ENCODE results near the gene CUL4A.

The CUL4A gene

GRCh38 chr13:113167155-113167554, 42.3 kb upstream of the CUL4A start:
- Histone ChIP-seq H3K4me3 (ENCODE audit: insufficient read depth, low read length, poor library complexity, severe bottlenecking) (no peak overlapping the region), H3K9me2 (replicated peaks; ENCODE audit: insufficient read depth, low read length) (no peaks in the 10 kb centered on the region), H3K9ac (ENCODE audit: low read length) (no peak overlapping the region), H2AFZ (ENCODE audit: low read depth, low read length, severe bottlenecking) (no peak overlapping the region), H3K4me2 (ENCODE audit: low read depth, low read length, poor library complexity, severe bottlenecking) (no peak overlapping the region), H3K9me3 (ENCODE audit: insufficient read depth, low read length) (no peaks in the 10 kb centered on the region), H3F3A (ENCODE audit: insufficient read depth) (peaks cover 3% of the 10 kb centered on the region; the same call in 1 of the 2 replicates), H4K20me1 (ENCODE audit: low read depth, low read length) (no peaks in the 10 kb centered on the region), H3K27ac (ENCODE audit: low read depth, low read length) (no peak overlapping the region), H3K27me3 (ENCODE audit: low read length) (no peaks in the 10 kb centered on the region), H3K79me2 (ENCODE audit: insufficient read depth, low read length) (no peaks in the 10 kb centered on the region), H3K36me3 (ENCODE audit: low read length) (no peaks in the 10 kb centered on the region)
- no peak for TF ChIP-seq EZH2phosphoT487 (conservative IDR thresholded peaks at IDR 0.05; ENCODE audit: low read length)
- TF ChIP-seq CTCF (IDR thresholded peaks at IDR 0.05; ENCODE audit: insufficient read depth, low read length, poor library complexity, severe bottlenecking): no peak

GRCh38 chr13:113167575-113167974, 41.8 kb upstream of the CUL4A start:
- Histone ChIP-seq H3K27me3 (ENCODE audit: low read length) (no peaks in the 10 kb centered on the region), H3K9ac (ENCODE audit: low read length) (no peak overlapping the region), H3K4me3 (ENCODE audit: insufficient read depth, low read length, poor library complexity, severe bottlenecking) (no peak overlapping the region), H2AFZ (ENCODE audit: low read depth, low read length, severe bottlenecking) (no peak overlapping the region), H3K27ac (ENCODE audit: low read depth, low read length) (no peak overlapping the region), H3K9me3 (ENCODE audit: insufficient read depth, low read length) (no peaks in the 10 kb centered on the region), H3K36me3 (ENCODE audit: low read length) (no peaks in the 10 kb centered on the region), H3K9me2 (replicated peaks; ENCODE audit: insufficient read depth, low read length) (no peaks in the 10 kb centered on the region), H3K79me2 (ENCODE audit: insufficient read depth, low read length) (no peaks in the 10 kb centered on the region), H4K20me1 (ENCODE audit: low read depth, low read length) (no peaks in the 10 kb centered on the region), H3F3A (ENCODE audit: insufficient read depth) (peaks cover 3% of the 10 kb centered on the region; the same call in 1 of the 2 replicates), H3K4me2 (ENCODE audit: low read depth, low read length, poor library complexity, severe bottlenecking) (no peak overlapping the region)
- TF ChIP-seq CTCF (IDR thresholded peaks at IDR 0.05; ENCODE audit: insufficient read depth, low read length, poor library complexity, severe bottlenecking) (no peak), EZH2phosphoT487 (conservative IDR thresholded peaks at IDR 0.05; ENCODE audit: low read length) (no peak)

GRCh38 chr13:113168211-113168610, 41.2 kb upstream of the CUL4A start:
- Histone ChIP-seq H3K9me2 (replicated peaks; ENCODE audit: insufficient read depth, low read length) (no peaks in the 10 kb centered on the region), H3K27ac (ENCODE audit: low read depth, low read length) (no peak overlapping the region), H3K4me3 (ENCODE audit: insufficient read depth, low read length, poor library complexity, severe bottlenecking) (no peak overlapping the region), H3K36me3 (ENCODE audit: low read length) (no peaks in the 10 kb centered on the region), H2AFZ (ENCODE audit: low read depth, low read length, severe bottlenecking) (no peak overlapping the region), H3F3A (ENCODE audit: insufficient read depth) (peaks cover 3% of the 10 kb centered on the region; the same call in 1 of the 2 replicates), H4K20me1 (ENCODE audit: low read depth, low read length) (no peaks in the 10 kb centered on the region), H3K27me3 (ENCODE audit: low read length) (no peaks in the 10 kb centered on the region), H3K9ac (ENCODE audit: low read length) (no peak overlapping the region), H3K4me2 (ENCODE audit: low read depth, low read length, poor library complexity, severe bottlenecking) (no peak overlapping the region), H3K9me3 (ENCODE audit: insufficient read depth, low read length) (no peaks in the 10 kb centered on the region), H3K79me2 (ENCODE audit: insufficient read depth, low read length) (no peaks in the 10 kb centered on the region)
- TF ChIP-seq EZH2phosphoT487 (conservative IDR thresholded peaks at IDR 0.05; ENCODE audit: low read length) (no peak), CTCF (IDR thresholded peaks at IDR 0.05; ENCODE audit: insufficient read depth, low read length, poor library complexity, severe bottlenecking) (no peak)

Measured in SU-DHL-6 (cell line).